HCT116 (cell line): ENCODE measurements around the gene CCDC154.

Experiments used
- EZH2 ChIP-seq: fragments of 200-600 bp; sonication (generic); IDR thresholded peaks from 2 replicates; pipeline ENCODE4 v1.6.1; 2017; ENCODE audit warnings: antibody characterized with exemption, mixed run types
- POLR2A ChIP-seq: IDR thresholded peaks from 2 replicates; pipeline ENCODE4 v1.7.0; 2011; ENCODE audit warnings: borderline replicate concordance; ENCODE audit not compliant: insufficient read depth, insufficient read length; ENCODE audit errors: extremely low read depth
- POLR2AphosphoS5 ChIP-seq: IDR thresholded peaks from 2 replicates; pipeline ENCODE4 v1.6.1; 2011; ENCODE audit warnings: mild to moderate bottlenecking, low read depth, low read length, moderate library complexity
- RAD21 ChIP-seq: IDR thresholded peaks from 2 replicates; pipeline ENCODE4 v1.6.1; 2012; ENCODE audit warnings: low read depth, mild to moderate bottlenecking
- SRF ChIP-seq: IDR thresholded peaks from 2 replicates; pipeline ENCODE4 v1.6.1; 2012; ENCODE audit warnings: low read depth
- ZNF274 ChIP-seq: fragments of 200-500 bp; sonication (Bioruptor generic); IDR thresholded peaks from 2 replicates; pipeline ENCODE4 v1.6.1; 2014; ENCODE audit warnings: mild to moderate bottlenecking, low read depth, low read length, inconsistent platforms
- TF ChIP-seq, protein P1 (sequence below), 3 experiments: fragments of 200-600 bp in 1 of 3; sonication (generic) in 1 of 3; IDR thresholded peaks in 2 of 3; conservative IDR thresholded peaks in 1 of 3; 2 replicates each; pipeline ENCODE4 v1.5.1; 2012 to 2017; ENCODE audit warnings: low read depth in 2 of 3, low read length in 2 of 3, antibody characterized with exemption in 1 of 3, borderline replicate concordance in 1 of 3, control low read depth in 1 of 3, mild to moderate bottlenecking in 1 of 3, mixed read lengths in 1 of 3, mixed run types in 1 of 3, moderate library complexity in 1 of 3; ENCODE audit not compliant: insufficient read depth in 1 of 3

- no peak for TF ChIP-seq RAD21
- no peak for TF ChIP-seq POLR2A
- TF ChIP-seq, protein P1, sequence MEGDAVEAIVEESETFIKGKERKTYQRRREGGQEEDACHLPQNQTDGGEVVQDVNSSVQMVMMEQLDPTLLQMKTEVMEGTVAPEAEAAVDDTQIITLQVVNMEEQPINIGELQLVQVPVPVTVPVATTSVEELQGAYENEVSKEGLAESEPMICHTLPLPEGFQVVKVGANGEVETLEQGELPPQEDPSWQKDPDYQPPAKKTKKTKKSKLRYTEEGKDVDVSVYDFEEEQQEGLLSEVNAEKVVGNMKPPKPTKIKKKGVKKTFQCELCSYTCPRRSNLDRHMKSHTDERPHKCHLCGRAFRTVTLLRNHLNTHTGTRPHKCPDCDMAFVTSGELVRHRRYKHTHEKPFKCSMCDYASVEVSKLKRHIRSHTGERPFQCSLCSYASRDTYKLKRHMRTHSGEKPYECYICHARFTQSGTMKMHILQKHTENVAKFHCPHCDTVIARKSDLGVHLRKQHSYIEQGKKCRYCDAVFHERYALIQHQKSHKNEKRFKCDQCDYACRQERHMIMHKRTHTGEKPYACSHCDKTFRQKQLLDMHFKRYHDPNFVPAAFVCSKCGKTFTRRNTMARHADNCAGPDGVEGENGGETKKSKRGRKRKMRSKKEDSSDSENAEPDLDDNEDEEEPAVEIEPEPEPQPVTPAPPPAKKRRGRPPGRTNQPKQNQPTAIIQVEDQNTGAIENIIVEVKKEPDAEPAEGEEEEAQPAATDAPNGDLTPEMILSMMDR (IDR thresholded peaks at IDR 0.05 in 2 of 3, conservative IDR thresholded peaks at IDR 0.05 in 1 of 3; ENCODE audit: borderline replicate concordance in 1 of 3, insufficient read depth in 1 of 3, low read depth in 2 of 3, low read length in 2 of 3): no peak
- no peak for TF ChIP-seq POLR2AphosphoS5
- TF ChIP-seq EZH2: no peak
- TF ChIP-seq ZNF274: no peak
- TF ChIP-seq SRF: no peak
Measured at GRCh38 chr16:1456951-1457350, 12.6 kb upstream of the CCDC154 start.
